Measurements from ENCODE around the gene SWI5. TPM values are rescaled to one million over a fixed set of nuclear protein-coding genes. Genes with fewer than 3 reads are reported as not detected.

Gene SWI5
- total RNA-seq, 4 donors from 2014 or later, result 7.8 to 20.8 (median 20.8) TPM; not detected in 1

DNA sequence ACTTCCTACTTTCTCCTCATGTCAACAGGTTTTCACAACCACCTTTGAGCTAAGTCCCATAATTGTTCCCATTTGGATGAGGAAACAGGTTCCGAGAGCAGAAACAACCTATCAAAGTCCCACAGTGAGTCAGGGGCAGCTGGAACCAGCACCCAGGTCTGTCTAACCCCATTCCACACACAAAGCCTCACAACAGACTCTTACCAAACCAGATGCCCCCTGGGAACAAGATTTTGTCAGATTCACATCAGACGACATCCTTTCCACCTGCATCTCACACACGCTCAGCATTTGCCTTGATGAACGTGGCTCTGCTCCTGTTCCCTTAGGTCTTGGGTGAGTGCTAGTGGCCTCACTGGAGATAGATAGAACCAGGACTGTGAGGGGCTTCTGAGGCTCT lies 17.0 kb downstream of the SWI5 start:
- intact Hi-C loops (cut with DNase I; ENCODE audit: low total_unique reads) (no loop called here), in situ Hi-C loops (cut with MboI; ENCODE audit: low pct_ligation_motif_present in 1 of 4, low pct_unique_long_range_greater_than_20kb in 1 of 4, low sequenced_read_pairs in 3 of 4) (no loop called here)
- TF ChIP-seq POLR2A (IDR thresholded peaks at IDR 0.05) (no peak), POLR2AphosphoS5 (IDR thresholded peaks at IDR 0.05) (no peak), EP300 (IDR thresholded peaks at IDR 0.05; ENCODE audit: low read depth) (no peak)
- TF ChIP-seq, protein P1, sequence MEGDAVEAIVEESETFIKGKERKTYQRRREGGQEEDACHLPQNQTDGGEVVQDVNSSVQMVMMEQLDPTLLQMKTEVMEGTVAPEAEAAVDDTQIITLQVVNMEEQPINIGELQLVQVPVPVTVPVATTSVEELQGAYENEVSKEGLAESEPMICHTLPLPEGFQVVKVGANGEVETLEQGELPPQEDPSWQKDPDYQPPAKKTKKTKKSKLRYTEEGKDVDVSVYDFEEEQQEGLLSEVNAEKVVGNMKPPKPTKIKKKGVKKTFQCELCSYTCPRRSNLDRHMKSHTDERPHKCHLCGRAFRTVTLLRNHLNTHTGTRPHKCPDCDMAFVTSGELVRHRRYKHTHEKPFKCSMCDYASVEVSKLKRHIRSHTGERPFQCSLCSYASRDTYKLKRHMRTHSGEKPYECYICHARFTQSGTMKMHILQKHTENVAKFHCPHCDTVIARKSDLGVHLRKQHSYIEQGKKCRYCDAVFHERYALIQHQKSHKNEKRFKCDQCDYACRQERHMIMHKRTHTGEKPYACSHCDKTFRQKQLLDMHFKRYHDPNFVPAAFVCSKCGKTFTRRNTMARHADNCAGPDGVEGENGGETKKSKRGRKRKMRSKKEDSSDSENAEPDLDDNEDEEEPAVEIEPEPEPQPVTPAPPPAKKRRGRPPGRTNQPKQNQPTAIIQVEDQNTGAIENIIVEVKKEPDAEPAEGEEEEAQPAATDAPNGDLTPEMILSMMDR (IDR thresholded peaks at IDR 0.05), result no peak
- Histone ChIP-seq H3K9me3 (no peaks in the 10 kb centered on the region), H3K4me3 (no peak overlapping the region), H3K36me3 (no peaks in the 10 kb centered on the region), H3K27ac (no peak overlapping the region), H3K4me1 (peaks cover 10 to 22% (median 20%) of the 10 kb centered on the region in 4 donors), H3K27me3 (no peaks in the 10 kb centered on the region)
- no peak for DNase-seq
- 89 to 100% methylated on average over 2 to 4 of the region's 4 CpGs for WGBS, 2 donors (ENCODE audit: low coverage in 1 of 2)

DNA sequence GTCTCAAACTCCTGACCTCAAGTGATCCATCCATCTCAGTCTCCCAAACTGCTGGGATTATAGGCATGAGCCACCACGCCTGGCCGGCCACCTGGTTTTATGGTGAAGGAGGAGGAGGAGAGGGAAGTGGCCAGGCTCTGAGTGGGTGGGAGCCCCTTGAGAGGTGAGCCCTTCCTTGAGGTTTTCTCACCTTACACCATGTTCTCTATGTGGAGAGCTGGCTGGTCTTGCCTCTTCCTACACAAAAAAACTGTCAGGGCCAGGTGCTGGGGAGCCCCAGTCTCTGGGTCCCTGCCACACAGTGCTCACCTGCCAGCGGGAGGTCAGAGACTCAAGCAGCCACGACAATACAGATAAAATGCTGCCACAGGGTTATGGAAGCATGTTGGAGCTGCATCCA lies 18.1 kb downstream of the SWI5 start:
- Histone ChIP-seq H3K4me3 (no peak overlapping the region), H3K9me3 (no peaks in the 10 kb centered on the region), H3K27me3 (no peaks in the 10 kb centered on the region), H3K36me3 (no peaks in the 10 kb centered on the region), H3K27ac (no peak overlapping the region), H3K4me1 (peaks cover 10 to 27% (median 21%) of the 10 kb centered on the region in 4 donors)
- 76% methylated on average over 4 of the region's 4 CpGs; no CpG with 5 or more reads in 1 of the 2 donors for WGBS, 2 donors (ENCODE audit: low coverage in 1 of 2)
- TF ChIP-seq, protein P1 (IDR thresholded peaks at IDR 0.05), result no peak
- TF ChIP-seq POLR2A (IDR thresholded peaks at IDR 0.05) (no peak), EP300 (IDR thresholded peaks at IDR 0.05; ENCODE audit: low read depth) (no peak), POLR2AphosphoS5 (IDR thresholded peaks at IDR 0.05) (no peak)
- intact Hi-C loops (cut with DNase I; ENCODE audit: low total_unique reads), result no loop called here
- no peak for DNase-seq
- in situ Hi-C loops (cut with MboI; ENCODE audit: low pct_ligation_motif_present in 1 of 4, low pct_unique_long_range_greater_than_20kb in 1 of 4, low sequenced_read_pairs in 3 of 4), result no loop called here

DNA sequence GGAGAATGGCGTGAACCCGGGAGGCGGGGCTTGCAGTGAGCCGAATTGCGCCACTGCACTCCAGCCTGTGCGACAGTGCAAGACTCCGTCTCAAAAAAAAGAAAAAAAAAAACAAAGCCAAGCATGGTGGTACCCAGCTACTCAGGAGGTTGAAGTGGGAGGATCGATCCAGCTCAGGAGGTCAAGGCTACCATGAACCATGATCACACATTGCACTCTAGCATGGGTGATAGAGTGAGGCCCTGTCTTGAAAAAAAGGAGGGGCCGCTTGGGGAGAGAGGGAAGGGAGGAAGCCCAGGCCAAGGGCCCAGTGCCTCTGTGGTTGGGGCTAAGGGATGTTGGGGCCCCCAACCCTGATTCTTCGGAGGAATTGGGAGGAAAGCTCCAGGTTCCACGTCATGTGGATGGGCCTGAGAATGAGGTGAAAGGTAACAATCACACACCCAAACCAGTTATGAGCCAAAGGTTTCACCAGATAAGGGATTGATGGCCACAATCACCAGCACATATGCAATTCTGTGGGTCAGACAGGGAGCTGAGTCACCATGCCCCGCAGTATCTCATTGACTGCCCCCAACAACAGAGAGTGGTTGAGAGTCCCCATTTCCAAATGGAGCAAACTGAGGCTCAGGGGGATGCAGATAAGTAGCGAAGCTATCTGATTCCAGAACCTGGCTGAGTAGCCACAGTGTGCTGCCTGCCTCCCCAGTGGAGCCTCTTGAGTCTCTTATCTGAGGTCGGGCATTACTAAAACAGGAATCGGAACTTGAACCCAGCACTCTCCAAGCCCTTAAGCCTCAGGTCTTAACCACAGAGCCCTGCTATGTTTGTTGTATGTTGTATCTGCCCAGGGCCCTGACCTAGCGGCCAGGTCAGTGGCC lies 20.5 kb downstream of the SWI5 start:
- Histone ChIP-seq H3K4me1 (peaks cover 10 to 30% (median 21%) of the 10 kb centered on the region in 4 donors), H3K9me3 (no peaks in the 10 kb centered on the region), H3K27me3 (no peaks in the 10 kb centered on the region), H3K4me3 (no peak overlapping the region), H3K27ac (peak overlapping the region; percentile 68 to 77 (median 72)), H3K36me3 (no peaks in the 10 kb centered on the region)
- TF ChIP-seq, protein P1 (IDR thresholded peaks at IDR 0.05), result no peak
- TF ChIP-seq POLR2A (IDR thresholded peaks at IDR 0.05) (no peak), POLR2AphosphoS5 (IDR thresholded peaks at IDR 0.05) (peak in 2 of 3 donors; percentile 40 to 75), EP300 (IDR thresholded peaks at IDR 0.05; ENCODE audit: low read depth) (no peak)
- in situ Hi-C loops (cut with MboI; ENCODE audit: low pct_ligation_motif_present in 1 of 4, low pct_unique_long_range_greater_than_20kb in 1 of 4, low sequenced_read_pairs in 3 of 4), result no loop called here
- WGBS, 2 donors (ENCODE audit: low coverage in 1 of 2), result 85% methylated on average over 4 to 16 of the region's 16 CpGs
- intact Hi-C loops (cut with DNase I; ENCODE audit: low total_unique reads), result no loop called here
- DNase-seq, result peak; percentile 62

DNA sequence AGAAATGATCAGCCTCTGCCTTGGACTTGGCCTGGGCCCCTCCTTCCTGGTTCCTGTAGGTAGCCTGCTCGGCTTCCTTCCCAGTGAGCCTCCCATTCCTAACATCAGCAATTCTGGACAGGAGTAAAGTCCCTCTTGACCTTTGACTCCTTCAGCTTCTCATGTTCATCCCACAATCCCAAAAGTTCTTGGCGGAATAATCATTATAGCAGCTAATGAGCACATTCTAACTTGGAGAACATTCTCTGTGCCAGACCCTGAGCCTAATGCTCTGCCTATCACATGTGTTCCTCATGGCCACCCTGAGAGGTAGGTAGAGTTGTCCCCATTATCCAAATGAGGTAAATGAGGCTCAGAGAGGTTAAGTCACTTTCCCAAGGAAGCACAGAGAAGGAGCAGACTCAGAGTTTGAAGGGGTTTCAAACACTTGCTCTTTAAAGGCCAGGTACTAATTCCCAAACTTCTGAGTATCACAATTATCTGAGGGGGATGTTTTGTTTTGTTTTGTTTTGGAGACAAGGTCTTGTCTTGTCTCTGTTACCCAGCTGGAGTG lies 21.2 kb downstream of the SWI5 start:
- TF ChIP-seq POLR2AphosphoS5 (IDR thresholded peaks at IDR 0.05), result no peak
- TF ChIP-seq, protein P1 (IDR thresholded peaks at IDR 0.05), result no peak
- no peak for TF ChIP-seq POLR2A (IDR thresholded peaks at IDR 0.05)
- no peak for TF ChIP-seq EP300 (IDR thresholded peaks at IDR 0.05; ENCODE audit: low read depth)
- intact Hi-C loops (cut with DNase I; ENCODE audit: low total_unique reads) (no loop called here), in situ Hi-C loops (cut with MboI; ENCODE audit: low pct_ligation_motif_present in 1 of 4, low pct_unique_long_range_greater_than_20kb in 1 of 4, low sequenced_read_pairs in 3 of 4) (no loop called here)
- H3K4me1 ChIP-seq, result peaks cover 10 to 30% (median 21%) of the 10 kb centered on the region in 4 donors
- H3K27ac ChIP-seq, result peak overlapping the region; percentile 68 to 77 (median 72)
- no peaks in the 10 kb centered on the region for H3K9me3 ChIP-seq
- H3K36me3 ChIP-seq, result no peaks in the 10 kb centered on the region
- 89% methylated on average over 2 of the region's 2 CpGs; no CpG with 5 or more reads in 1 of the 2 donors for WGBS, 2 donors (ENCODE audit: low coverage in 1 of 2)
- H3K4me3 ChIP-seq, result no peak overlapping the region
- no peaks in the 10 kb centered on the region for H3K27me3 ChIP-seq
- DNase-seq, result no peak

All from transverse colon (tissue), 4 donors.